Mesendoderm (in vitro differentiated cells): ENCODE data around the gene GPR62.
A peak's percentile ranks its signal among the peaks of the same experiment; 100 is the strongest.
"Not testable (repeated sequence)": the region's sequence is repeated elsewhere in the genome, so short reads cannot be mapped to it uniquely, and the experiment has no call there.

ENCODE experiments used
- DNase-seq: peaks from one replicate; pipeline ENCODE4 v3.0.0; 2013
- H2AK5ac ChIP-seq: 2 replicates; pipeline ENCODE4 v1.6.1; 2013; ENCODE audit warnings: low read length, inconsistent platforms
- H2BK120ac ChIP-seq: 2 replicates; pipeline ENCODE4 v1.6.1; 2013; ENCODE audit warnings: low read depth, mild to moderate bottlenecking, low read length, moderate library complexity, mixed read lengths
- H2BK15ac ChIP-seq: replicated peaks from 2 replicates; pipeline ENCODE4 v1.6.1; 2013; ENCODE audit warnings: low read depth, mild to moderate bottlenecking, moderate library complexity
- H2BK5ac ChIP-seq: 2 replicates; pipeline ENCODE4 v1.6.1; 2013; ENCODE audit warnings: low read length, inconsistent platforms
- H3K18ac ChIP-seq: 2 replicates; pipeline ENCODE4 v1.6.1; 2013; ENCODE audit warnings: mild to moderate bottlenecking, low read length, mixed read lengths
- H3K23ac ChIP-seq: one replicate; pipeline ENCODE4 v1.6.1; 2013; ENCODE audit warnings: low read length
- H3K27ac ChIP-seq: 2 replicates; pipeline ENCODE4 v1.5.1; 2013; ENCODE audit warnings: low read depth, mild to moderate bottlenecking, inconsistent platforms, low read length, moderate library complexity
- H3K27me3 ChIP-seq: 2 replicates; pipeline ENCODE4 v1.6.1; 2013; ENCODE audit warnings: low read length, control low read depth, mild to moderate bottlenecking, inconsistent platforms; ENCODE audit not compliant: insufficient read depth, poor library complexity
- H3K36me3 ChIP-seq: 2 replicates; pipeline ENCODE4 v1.6.1; 2013; ENCODE audit warnings: low read length, inconsistent platforms; ENCODE audit not compliant: control insufficient read depth, insufficient read depth
- H3K4ac ChIP-seq: one replicate; pipeline ENCODE4 v1.6.1; 2013; ENCODE audit warnings: low read depth, mild to moderate bottlenecking, low read length, moderate library complexity
- H3K4me1 ChIP-seq: 2 replicates; pipeline ENCODE4 v1.6.1; 2013; ENCODE audit warnings: low read depth, low read length, inconsistent platforms; ENCODE audit not compliant: control insufficient read depth
- H3K4me2 ChIP-seq: 2 replicates; pipeline ENCODE4 v1.6.1; 2013; ENCODE audit warnings: low read length
- H3K4me3 ChIP-seq: 2 replicates; pipeline ENCODE4 v1.5.1; 2013; ENCODE audit warnings: mild to moderate bottlenecking, low read length
- H3K56ac ChIP-seq: one replicate; pipeline ENCODE4 v1.6.1; 2013; ENCODE audit warnings: low read length
- H3K79me1 ChIP-seq: 2 replicates; pipeline ENCODE4 v1.6.1; 2013; ENCODE audit warnings: low read length, inconsistent platforms
- H3K79me2 ChIP-seq: 2 replicates; pipeline ENCODE4 v1.6.1; 2013; ENCODE audit warnings: mild to moderate bottlenecking, low read length; ENCODE audit not compliant: control insufficient read depth, insufficient read depth
- H3K9ac ChIP-seq: 2 replicates; pipeline ENCODE4 v1.6.1; 2013; ENCODE audit warnings: low read length, inconsistent platforms
- H4K5ac ChIP-seq: one replicate; pipeline ENCODE4 v1.6.1; 2013; ENCODE audit warnings: low read length
- H4K8ac ChIP-seq: one replicate; pipeline ENCODE4 v1.6.1; 2013; ENCODE audit warnings: low read depth, mild to moderate bottlenecking, control low read depth, low read length, moderate library complexity
- WGBS: extraction: QIAGEN DNeasy Blood & Tissue Kit; methylation state at CpG from one replicate; pipeline ENCODE4 v1.1.7; 2013; ENCODE audit warnings: low lambda C conversion rate, missing lambda C conversion rate; ENCODE audit not compliant: insufficient coverage; ENCODE audit errors: extremely low coverage; 5-methylcytosine and 5-hydroxymethylcytosine counted together

GPR62 gene

DNA sequence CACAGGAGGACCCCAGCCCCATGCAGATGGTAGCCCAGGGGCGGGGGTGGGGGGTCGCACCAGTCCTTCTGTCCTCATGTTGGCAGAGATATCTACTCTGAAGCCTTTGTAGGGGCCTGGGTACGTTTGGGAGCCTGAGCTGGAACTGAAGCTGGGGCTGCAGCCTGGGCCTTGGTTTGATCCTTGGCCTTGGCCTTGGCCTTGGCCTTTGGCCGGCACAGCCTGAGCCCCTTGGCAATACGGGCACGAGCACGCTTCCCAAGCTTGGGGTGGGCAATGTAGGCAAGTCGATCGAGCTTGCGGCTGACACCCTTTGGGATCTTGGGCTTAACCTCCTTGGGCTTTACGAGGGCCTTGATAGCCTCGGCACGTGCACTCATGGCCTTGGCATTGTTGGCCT lies 38.5 kb downstream of the GPR62 start:
- not testable (repeated sequence) for H2BK5ac ChIP-seq, H3K18ac ChIP-seq, H4K5ac ChIP-seq, H2AK5ac ChIP-seq, H3K27me3 ChIP-seq, H3K27ac ChIP-seq, H3K4ac ChIP-seq, H3K23ac ChIP-seq, H3K4me2 ChIP-seq, H3K4me3 ChIP-seq, DNase-seq, H2BK120ac ChIP-seq, H4K8ac ChIP-seq, H2BK15ac ChIP-seq, H3K56ac ChIP-seq
- H3K36me3 ChIP-seq = peaks cover 21% of the 10 kb centered on the region
- peaks cover 19% of the 10 kb centered on the region for H3K79me2 ChIP-seq
- H3K4me1 ChIP-seq = peaks cover 12% of the 10 kb centered on the region
- no CpG with 5 or more reads among the region's 13 CpGs for WGBS
- peak overlapping the region; percentile 99 for H3K9ac ChIP-seq
- peaks cover 18% of the 10 kb centered on the region for H3K79me1 ChIP-seq

DNA sequence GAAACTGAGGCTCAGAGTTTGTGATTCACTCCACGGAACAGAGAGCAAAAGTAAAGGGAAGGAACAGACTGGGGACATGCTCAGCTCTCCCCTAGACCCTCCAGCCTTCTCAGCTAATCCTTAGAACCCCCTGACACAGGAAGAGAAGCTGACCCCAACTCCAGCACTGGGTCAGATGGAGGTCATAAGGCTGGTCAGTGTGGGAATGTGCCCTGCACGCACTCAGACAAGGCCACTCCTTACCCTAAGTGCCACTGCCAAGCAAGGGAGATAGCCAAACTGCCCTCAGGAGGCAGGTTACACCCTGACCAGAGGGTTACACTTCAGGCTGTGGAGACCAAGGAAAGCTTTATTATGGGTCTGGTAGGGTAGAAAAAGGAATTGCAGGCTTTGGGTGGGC lies 39.3 kb downstream of the GPR62 start:
- Histone ChIP-seq H3K79me2 (peaks cover 19% of the 10 kb centered on the region), H3K4ac (no peak overlapping the region), H3K36me3 (peaks cover 20% of the 10 kb centered on the region), H3K27me3 (no peaks in the 10 kb centered on the region), H3K9ac (peak overlapping the region; percentile 99), H3K23ac (no peak overlapping the region), H3K4me2 (peak overlapping the region; percentile 87), H2BK5ac (no peak overlapping the region), H3K4me3 (peak overlapping the region; percentile 99), H3K79me1 (peaks cover 18% of the 10 kb centered on the region), H3K4me1 (peaks cover 12% of the 10 kb centered on the region), H2BK120ac (no peak overlapping the region), H3K56ac (peak overlapping the region; percentile 98), H2AK5ac (peak overlapping the region; percentile 48), H3K18ac (no peak overlapping the region), H4K8ac (no peak overlapping the region), H4K5ac (no peak overlapping the region), H2BK15ac (no peak overlapping the region), H3K27ac (no peak overlapping the region)
- WGBS = no CpG with 5 or more reads among the region's 2 CpGs
- DNase-seq = no peak

DNA sequence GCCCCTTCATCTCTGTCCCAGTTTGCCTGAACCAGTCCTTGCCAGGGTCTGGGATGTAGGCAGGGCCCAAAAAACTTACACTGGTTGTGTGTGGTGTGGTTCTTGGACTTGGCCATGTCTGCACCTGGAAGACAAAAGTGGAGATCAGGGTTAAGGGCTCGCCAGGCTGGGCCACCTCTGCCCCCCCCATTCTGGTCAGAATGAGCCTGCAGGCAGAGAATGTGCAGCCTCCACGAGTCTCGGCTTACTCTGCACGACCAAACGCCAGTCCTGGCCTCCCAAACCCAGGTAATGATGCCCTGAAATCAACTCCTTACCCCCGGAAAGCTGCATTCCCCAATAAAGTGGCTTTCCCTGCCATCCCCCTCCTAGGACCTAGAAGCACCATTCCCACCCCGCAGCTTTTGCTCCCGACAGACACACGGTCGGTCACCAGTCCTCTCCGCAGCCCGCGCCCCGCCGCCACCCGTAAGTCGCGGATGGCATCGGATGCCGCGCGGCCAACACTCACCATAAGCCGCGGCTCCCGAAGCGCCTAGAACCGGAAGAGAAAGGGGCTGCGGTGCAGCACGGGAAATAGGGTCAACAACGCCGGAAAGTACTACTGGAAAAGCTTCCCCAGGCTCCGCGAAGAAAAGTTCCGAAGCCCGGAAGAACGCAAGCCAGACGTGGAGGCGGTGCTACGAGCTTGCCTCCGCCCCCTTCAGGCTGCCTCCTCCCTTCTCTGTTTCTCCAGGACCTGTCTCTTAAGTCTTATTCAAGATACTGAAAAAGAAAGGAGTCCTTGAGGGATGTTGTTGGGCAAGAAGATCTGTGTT lies 40.4 kb downstream of the GPR62 start, which contains the start of gene RPL29:
Gene RPL29, minus strand, starts transcription at position 550 of the 818 bp plus-strand sequence. Its CDS starts 434 bp downstream, at position 116.
- peaks cover 12% of the 10 kb centered on the region for H3K4me1 ChIP-seq
- no CpG with 5 or more reads among the region's 40 CpGs for WGBS

DNA sequence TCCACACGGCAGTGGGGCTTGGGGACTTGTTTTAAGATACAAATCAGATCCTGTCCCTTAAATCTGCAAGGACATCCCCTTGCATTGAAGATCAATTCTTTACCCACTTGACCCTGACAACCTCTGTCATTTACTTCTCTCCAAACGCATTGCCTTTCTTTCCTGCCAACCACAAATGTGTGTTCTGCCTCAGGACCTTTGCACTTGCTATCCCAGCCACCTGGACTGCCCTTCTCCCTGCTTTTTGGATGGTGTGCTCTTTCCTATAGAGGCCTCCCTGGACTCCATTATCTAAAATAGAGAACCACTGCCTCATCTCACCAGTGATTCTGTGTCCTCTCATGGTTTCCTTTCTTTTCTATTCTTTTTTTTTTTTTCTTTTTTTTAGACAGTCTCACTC lies 42.0 kb downstream of the GPR62 start:
- Histone ChIP-seq H2BK15ac (no peak overlapping the region), H3K27ac (no peak overlapping the region), H4K5ac (no peak overlapping the region), H2BK5ac (no peak overlapping the region), H3K79me1 (peaks cover 17% of the 10 kb centered on the region), H2AK5ac (no peak overlapping the region), H3K4me3 (no peak overlapping the region), H3K18ac (no peak overlapping the region), H3K27me3 (no peaks in the 10 kb centered on the region), H3K9ac (no peak overlapping the region), H3K36me3 (peaks cover 17% of the 10 kb centered on the region), H2BK120ac (no peak overlapping the region), H3K23ac (no peak overlapping the region), H3K4ac (no peak overlapping the region), H3K4me2 (no peak overlapping the region), H3K79me2 (peaks cover 19% of the 10 kb centered on the region), H3K4me1 (peaks cover 12% of the 10 kb centered on the region), H4K8ac (no peak overlapping the region), H3K56ac (no peak overlapping the region)
- WGBS = no CpG with 5 or more reads among the region's 2 CpGs
- no peak for DNase-seq

More for the DNA sequence above, 40.4 kb downstream of the GPR62 start, which contains the start of gene RPL29:
- Histone ChIP-seq H3K27me3 (no peaks in the 10 kb centered on the region), H4K8ac (no peak within 1 kb of the TSS), H3K4ac (peak within 1 kb of the TSS; percentile 73), H3K79me1 (peaks cover 18% of the 10 kb centered on the region), H2BK120ac (no peak within 1 kb of the TSS), H3K23ac (peak within 1 kb of the TSS; percentile 100), H4K5ac (peak within 1 kb of the TSS; percentile 96), H2AK5ac (peak within 1 kb of the TSS; percentile 95), H3K56ac (peak within 1 kb of the TSS; percentile 98), H2BK15ac (no peak within 1 kb of the TSS), H3K36me3 (peaks cover 20% of the 10 kb centered on the region), H3K79me2 (peaks cover 19% of the 10 kb centered on the region), H3K4me2 (peak within 1 kb of the TSS; percentile 87), H3K18ac (peak within 1 kb of the TSS; percentile 76), H3K4me3 (peak within 1 kb of the TSS; percentile 99), H3K27ac (peak within 1 kb of the TSS; percentile 34), H3K9ac (peak within 1 kb of the TSS; percentile 99), H2BK5ac (peak within 1 kb of the TSS; percentile 92)
- peak; percentile 97 for DNase-seq

DNA sequence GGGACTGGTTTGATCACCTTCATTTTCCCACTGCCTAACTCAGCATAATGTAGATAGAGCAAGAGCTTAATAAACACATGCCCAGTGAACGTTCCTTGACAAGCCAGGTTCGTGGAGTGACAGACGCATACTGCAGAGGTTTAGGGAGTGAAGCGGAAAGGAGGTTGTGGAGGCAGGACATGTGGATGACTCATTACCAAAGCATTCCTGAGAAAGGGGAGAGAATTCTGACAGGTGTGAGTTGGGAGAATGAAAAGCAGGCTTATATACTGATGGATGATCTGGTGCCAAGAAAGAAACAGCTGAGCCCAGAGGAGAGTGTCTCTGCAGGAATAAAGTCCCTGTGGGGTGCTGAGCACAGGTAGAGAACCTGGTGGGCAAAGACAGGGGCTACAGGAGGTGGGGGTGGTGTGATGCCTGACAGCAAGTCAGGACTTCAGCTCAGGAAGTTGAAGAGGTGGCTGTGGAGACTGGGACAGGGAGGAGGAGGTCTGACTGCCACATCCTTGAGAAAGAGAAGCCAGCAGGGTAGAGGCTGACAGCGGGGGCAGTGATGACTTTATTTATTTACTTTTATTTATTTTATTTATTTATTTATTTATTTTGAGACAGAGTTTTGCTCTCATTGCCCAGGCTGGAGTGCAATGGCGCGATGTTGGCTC lies 42.9 kb downstream of the GPR62 start:
- Histone ChIP-seq H2BK15ac (no peak overlapping the region), H3K18ac (no peak overlapping the region), H4K5ac (no peak overlapping the region), H3K4me2 (no peak overlapping the region), H3K23ac (no peak overlapping the region), H2BK5ac (no peak overlapping the region), H2BK120ac (no peak overlapping the region), H3K27me3 (no peaks in the 10 kb centered on the region), H4K8ac (no peak overlapping the region), H2AK5ac (no peak overlapping the region), H3K56ac (no peak overlapping the region), H3K27ac (peak overlapping the region; percentile 45), H3K36me3 (peaks cover 11% of the 10 kb centered on the region), H3K4me3 (no peak overlapping the region), H3K79me1 (peaks cover 14% of the 10 kb centered on the region), H3K4ac (no peak overlapping the region), H3K4me1 (peaks cover 10% of the 10 kb centered on the region), H3K9ac (no peak overlapping the region), H3K79me2 (peaks cover 19% of the 10 kb centered on the region)
- DNase-seq = peak; percentile 89
- WGBS = no CpG with 5 or more reads among the region's 7 CpGs
